Mesenteric fat pad (tissue), 1 donor: ENCODE results near the gene MCM9. TPM values are rescaled to one million over a fixed set of nuclear protein-coding genes. Genes with fewer than 3 reads are reported as not detected.

ENCODE experiments used
- DNase-seq: peaks from one replicate; pipeline ENCODE4 v3.0.0-alpha.2; 2020; ENCODE audit warnings: low spot score
- total RNA-seq: library from RNA; stranded (reverse); fragmentation: NEBNext Ultra II Directional; extraction: Animal tissue kit (Norgen Biotek cat#: 25700); gene quantifications from one replicate; pipeline ENCODE4 v1.2.1, GENCODE V29; 2021
- donor health status: DM: yes; HTN: yes; CAD: no.

The MCM9 gene
- total RNA-seq, 1 donor from 2014 or later: 9.4 TPM

DNA sequence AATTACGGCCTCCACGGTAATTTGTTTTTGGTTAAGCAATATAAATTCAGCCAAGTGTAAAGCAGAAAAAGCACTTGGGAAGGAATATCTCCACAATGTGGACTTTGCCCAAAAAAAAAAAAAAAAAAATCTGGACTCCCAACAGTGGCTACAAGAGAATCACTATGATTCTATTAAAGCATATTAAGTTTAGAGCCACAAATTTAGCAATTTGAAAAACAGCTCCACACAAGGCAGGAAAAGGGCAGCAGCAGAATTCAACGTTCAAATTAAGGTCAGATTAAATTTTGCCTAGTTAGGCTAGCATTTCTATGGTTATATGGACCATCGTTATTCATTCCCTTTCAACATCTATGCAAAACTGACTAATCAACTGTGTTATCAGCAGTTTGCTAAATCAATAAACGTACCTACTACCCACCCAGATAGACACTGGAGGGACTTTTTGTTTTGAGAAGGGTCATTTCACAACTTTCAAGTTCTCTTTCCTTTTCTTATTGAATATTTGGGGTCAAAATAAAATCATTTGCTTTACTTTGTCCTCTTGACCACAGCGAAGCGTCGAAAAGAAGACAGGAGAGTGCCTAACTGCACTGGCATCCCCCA is 1.0 kb downstream of the MCM9 start:
- no peak for DNase-seq

DNA sequence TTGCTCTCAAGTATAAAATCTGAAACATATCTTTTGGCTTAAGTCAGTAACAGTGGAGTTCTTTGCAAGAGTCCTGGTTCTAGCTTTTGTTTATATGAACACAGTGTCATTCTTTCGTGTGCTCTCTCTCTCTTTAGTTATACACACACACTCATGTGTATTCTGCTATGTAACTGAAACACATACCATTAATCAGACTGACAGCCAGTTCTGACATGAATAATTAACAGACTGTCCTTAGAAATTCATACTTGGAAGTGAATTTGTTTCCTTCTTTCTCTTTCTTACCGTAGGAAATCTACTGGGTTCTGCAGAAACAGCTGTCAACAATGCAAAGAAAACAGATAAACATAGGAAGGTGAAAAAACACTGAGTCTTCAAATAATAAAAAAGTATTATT is 2.5 kb downstream of the MCM9 start:
- no peak for DNase-seq

DNA sequence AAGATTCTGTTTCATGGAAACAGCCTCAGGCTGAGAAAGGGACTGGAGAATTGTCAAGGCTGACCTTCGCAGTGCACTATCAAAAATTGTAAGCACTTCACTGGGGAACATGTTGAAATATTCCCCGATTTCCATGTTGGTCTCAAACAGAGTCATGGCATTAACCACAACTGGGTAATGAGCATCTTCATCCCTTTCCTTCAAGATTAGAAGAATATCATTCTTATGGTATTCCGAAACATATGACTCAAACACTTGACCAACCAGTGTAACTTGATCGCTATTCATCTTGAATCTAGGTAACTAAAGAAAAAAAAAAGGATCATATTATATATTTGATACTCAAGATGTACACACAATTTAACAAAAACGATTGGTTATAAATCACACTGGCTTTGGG is 3.5 kb downstream of the MCM9 start:
- DNase-seq: no peak

DNA sequence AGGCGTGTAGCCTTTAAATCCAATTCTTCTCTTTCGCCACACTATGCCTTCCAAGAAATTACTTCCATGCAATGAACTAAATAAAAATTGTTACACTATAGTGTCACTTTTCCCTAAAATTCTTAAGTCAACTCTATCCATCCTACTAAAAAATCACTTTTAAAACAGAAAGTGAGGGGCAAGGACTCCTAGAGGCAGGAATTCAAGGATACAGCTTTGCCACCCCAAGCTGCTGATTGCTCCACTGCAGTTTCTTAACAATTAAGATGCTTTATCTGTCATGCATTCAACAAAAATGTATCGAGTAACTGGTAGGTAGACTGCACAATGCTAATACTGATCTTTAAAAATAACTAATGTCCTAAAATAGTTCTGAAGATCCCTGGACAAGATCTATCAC is 4.3 kb downstream of the MCM9 start:
- no peak for DNase-seq

DNA sequence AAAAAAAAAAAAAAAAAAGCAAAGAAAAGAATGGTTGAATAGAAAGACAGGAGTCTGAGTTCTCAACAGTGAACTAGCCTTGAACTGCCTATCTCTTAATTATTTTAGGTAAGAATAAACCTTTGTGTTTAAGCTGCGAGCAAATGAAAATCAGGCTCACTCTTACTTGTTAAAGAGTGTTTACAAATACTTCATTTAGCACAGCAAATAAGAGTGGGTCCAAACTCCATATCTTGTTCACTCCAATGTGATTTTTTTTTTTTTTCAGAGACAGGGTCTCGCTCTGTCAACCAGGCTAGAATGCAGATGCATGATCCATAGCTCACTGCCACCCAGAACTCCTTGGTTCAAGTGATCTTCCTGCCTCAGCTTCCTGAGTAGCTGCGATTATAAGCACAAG is 11.9 kb downstream of the MCM9 start:
- DNase-seq: no peak

DNA sequence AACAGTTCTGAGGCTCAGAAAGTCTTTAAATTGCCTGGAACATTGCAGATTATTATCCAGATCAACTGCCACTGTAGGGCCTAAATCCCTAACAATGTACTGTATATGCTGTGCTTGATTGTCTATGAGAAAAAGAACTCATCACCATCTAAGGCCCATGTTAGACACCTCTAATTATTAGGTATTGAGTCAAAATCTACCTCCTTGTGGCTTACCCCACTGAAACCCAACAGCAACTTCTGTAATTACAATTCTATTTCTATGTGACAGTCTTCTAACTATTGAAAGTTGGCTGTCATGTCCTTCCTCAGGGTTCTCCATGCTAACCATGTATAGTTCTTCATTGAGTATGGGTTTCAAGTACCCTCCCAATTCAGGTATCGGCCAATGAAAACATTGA is 13.9 kb downstream of the MCM9 start:
- no peak for DNase-seq

DNA sequence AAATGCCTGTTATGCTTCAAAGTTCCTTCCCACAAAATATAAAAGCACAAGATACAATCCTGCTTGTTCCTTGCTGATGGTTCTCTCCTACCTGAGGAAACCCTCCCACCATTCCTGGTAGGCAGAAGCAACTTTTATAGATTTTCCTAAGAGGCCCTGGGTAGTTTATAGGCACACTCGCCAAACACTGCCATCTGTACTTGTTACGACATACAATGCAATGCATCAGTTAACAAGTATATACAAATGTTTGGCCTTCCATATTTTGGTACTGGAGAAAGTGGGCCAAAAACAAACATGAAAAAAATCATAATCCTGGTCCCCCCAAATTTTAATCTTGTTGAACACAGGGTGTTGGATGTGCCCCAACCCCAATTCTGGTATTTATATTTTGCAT is 16.6 kb downstream of the MCM9 start:
- DNase-seq: no peak

DNA sequence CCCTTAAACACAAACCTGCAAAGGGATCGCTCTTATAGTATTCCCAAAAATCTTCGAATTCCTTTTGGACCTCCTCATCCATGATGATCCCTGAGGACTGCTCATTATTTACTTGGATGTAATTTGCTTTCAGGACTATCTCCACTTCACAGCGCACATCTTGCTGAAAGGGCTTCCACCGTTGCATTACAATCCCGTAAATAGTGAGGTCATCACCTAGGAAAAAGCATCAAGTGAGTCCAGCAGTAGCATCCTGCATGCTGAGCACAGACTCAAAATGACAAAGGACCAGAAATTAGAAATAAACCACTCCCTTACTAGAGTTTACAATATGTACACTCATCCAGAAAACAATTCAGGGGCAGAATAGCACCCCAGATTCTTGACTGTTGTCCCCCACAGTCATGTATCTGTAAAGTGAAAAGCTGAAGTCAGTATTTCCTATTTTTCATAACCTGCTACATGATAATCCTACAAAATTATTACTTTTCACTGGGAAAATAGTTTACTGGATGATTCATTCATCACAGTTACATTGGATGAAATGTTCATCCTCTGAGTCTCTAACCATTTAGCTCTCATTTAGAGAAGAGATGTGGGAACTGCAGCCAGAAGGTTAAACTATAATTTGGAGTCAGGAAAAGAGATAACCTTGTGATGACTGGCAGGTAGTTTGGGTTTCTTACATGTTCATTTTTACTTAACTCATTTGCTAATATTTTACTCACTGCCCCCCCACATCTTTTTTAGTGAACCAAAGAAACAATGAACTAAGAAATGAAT is 17.2 kb downstream of the MCM9 start:
- DNase-seq: no peak

DNA sequence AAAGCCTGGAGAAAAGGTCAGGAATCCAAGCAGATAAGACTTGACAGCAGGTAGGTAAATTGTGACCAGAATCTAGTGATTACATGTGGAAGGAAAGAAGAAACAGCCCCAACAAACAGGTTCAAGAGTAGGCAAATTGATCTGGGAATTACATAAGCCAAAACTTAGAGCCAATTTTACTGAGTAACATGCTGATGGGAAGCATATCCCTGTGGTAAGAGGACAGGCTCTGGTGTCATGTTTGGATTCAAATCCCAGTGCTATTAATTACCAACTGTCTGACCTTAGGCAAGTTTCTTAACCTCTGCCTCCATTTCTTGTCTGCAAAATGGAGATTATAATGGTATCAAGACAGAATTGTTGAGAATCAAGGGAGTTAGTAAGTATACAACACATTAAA is 20.4 kb downstream of the MCM9 start:
- DNase-seq: no peak

DNA sequence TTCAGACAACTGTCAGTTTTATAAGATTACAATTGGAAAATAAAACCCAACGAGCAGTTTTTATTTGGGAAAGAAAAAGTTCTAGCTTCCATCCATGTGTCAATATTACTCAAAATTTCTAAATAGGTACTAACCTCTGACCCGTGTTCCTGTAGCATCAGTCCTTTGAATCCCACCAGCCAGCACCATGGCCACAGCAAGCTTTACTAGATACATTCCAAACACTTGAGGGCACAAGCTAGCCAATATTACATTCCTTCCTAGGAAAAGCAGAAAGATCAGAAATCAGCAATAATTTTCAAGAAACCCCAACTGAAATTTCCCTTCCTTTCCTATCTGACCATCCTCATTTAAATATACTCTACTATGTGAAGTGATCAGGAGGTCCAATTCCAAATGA is 21.8 kb downstream of the MCM9 start:
- no peak for DNase-seq

DNA sequence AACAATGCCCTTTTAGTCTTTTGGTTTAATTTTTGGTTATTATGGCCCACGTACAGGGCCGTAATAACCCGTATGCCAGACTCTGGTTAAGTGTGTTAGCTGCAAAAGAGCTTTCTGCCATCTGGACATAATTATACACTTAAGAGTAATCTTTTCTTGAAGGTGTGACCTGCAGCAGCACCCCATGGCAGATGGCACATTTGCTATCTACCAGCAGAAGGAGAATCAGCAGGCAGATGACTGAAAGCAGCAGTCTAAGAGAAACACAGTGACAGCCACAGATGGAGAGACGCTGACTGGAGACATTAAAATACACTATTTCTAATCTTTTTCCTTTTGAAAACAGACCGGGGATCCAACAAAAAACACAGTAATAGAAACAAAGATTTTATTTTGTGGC is 22.3 kb downstream of the MCM9 start:
- DNase-seq: no peak

DNA sequence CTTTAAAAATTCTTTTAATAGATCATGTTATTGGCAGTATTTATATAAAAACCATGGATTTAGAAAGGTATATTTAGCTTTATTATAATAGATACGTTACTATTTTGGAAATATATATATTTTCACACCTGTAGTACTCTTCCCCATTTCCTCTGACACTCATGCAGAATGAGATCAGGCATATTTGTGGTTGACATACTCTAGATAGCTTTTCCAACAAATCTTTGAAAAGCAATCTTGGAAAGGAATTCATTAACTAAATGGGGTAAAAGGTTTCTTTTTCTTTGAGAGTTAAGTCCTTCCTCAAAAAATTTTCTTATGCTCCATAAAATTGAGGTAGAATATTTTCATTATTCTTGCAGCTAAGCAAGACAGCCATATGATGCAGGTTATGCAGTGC is 26.5 kb downstream of the MCM9 start:
- DNase-seq: no peak

DNA sequence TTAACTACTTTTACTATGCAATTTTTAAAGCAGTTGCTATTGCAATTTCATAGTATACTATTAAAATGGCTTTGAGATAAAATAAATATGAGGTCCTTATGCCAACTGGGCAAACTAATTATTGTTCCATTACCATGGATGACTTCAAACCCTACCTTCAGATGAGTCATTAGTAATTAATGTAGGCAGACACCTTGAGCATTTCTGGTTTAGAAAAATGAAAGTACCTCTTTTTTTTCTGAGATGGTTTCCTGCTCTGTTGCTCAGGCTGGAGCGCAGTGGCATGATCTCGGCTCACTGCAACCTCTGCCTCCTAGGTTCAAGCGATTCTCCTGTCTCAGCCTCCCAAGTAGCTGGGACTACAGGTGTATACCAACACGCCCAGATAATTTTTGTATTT is 29.1 kb downstream of the MCM9 start:
- no peak for DNase-seq

DNA sequence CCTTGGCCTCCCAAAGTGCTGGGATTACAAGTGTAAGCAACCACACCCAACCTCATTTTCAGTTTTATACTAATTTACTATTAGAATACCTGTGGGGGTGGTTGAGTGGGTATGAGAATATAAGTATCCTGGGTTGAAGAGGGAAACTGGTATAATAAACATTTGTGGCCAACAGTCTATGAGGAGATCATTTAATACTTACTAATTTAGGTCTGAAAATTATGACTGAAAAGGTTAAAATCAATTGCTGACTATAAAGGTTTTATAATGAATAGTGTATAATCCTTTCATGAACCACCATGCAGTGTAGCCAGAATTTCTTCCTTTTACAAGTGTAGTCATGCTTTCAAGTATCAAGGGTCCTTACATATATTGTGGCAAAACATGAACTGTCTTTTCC is 29.9 kb downstream of the MCM9 start:
- no peak for DNase-seq

DNA sequence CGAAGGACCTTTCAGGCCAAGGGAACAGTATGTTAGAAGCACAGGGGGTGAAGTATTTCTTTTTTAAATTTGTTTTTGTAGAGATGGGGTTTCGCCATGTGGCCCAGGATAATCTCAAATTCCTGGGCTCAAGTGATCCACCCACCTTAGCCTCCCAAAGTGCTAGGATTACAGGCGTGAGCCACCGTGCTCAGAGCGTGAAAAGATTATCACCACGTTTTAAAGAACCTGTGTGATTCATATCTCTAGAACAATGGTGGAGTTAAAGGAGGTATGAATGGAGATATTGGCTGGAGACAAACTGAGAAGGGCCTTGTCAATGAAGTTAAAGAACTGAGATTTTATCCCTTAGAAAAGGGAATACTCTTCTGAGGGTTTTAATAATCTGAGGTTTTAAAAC is 31.3 kb downstream of the MCM9 start:
- DNase-seq: no peak

DNA sequence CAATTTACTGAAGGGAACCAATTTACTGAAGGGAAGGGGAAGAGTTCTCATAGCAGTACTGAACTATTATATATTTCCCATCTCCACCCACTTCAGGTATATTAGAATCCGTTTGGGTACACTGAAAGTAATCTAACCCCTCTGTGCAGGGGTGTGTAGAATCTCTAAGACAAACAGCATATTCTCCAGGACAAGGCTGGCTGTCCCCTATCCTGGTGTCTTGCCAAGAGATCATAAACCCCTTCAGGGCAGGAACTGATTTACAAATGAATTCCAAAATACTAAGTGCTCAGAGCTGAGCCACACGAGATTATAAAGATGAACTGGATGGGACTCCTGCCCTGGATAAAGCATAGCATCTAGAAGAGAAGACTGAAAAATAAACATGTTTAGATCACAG is 31.8 kb downstream of the MCM9 start:
- no peak for DNase-seq

DNA sequence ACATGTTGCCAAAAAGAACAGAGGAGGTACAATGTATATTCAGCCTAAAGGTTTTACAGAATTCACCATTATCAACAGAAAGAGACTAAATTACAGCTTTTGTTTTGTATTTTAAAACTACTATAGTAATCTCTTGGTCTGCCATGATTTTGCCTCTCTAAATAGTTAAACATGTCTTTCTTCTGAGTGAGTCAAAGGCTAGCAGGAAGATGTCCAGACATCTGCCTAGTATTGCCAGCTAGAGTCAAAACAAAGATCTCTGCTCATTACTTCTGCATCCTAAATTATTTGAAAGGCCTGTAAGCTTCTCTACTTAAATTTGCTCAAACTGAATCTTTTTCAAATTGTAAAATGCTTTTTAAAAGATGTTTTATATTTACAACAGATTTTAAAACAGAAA is 32.2 kb downstream of the MCM9 start:
- DNase-seq: no peak

DNA sequence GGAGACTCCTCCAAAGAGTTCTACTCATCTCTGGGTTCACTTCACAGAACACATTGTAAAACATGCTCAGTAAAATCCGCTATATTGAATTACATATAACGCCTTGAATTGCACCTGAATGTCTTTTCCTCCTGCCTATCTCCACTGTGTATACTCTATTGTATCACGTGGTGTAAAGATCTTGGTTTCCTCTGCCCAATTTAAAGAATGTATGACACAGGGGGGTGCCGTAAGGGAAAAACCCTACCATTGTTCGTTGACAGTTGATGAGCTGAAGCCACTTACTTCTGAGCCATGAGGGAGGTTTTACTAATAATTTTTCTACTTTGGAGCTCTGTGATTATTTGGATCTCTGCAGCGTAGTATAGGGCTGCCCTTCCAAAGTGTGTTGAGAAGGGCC is 35.0 kb downstream of the MCM9 start:
- DNase-seq: no peak

DNA sequence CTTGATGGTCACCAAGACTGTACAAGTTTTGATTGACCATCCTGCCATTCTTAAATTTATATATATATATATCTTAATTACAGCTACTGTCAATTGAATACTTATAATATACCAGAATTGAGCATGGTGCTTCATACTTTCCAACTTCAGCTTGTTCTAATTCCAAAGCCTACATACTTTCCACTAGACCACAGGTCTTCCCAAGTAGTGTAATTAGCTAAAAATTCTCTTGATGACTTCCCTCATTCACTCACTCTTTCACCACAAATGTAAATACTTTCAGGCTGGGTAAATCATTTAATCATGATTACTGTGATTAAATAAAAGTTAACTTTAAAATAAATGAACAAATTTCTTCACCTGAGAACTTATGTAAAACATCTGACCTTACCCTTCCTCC is 37.6 kb downstream of the MCM9 start:
- no peak for DNase-seq

DNA sequence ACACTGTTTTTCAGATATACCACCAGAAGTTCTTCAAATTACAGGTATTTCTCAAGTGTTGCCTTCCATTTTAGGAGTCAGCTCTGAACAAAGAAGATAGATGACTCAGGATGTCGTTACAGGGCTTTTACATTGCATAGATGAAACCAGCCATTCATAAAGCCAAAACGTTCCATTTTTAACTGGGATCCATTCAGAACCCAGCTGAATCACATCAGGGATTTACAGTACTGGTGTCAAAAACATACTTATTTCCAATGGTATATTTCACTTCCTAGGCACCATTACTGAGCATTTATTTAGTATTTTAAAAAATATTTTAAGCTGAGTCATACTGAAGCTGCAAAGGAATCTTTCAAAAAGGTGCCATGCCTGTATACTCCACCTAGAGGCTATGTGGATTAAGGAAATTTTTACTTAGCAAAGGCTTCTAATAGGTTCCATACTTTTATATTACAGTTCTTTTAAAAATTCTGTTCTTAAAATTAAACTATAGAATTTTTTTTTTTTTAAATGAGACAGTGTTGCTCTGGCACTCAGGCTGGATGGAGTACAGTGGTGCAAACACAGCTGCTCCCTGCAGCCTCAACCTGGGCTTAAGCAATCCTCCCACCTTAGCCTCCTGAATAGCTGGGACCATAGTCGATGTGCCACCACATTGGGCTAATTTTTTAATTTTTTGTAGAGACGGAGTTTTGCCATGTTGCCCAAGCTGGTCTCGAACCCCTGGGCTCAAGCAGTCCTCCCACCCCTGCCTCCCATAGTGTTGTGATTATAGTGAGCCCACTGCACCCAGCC is 38.4 kb downstream of the MCM9 start:
- DNase-seq: no peak

DNA sequence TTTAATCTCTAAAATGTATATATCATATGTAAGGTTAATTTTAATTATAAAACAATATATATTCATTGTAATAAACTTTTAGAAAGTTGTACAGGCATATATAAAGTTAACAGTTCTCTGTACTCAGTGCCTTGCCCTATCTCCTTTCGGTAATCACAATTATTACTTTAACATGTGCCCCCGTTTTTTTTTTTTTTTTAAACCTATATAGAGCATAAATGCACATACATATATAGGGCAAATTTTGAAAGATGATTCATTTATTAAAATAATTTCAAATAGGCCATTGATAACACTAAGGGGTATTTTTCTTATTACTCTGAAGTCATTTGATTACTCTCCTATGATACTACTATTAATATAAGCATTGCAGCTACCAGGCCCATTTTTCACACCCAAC is 39.1 kb downstream of the MCM9 start:
- no peak for DNase-seq

DNA sequence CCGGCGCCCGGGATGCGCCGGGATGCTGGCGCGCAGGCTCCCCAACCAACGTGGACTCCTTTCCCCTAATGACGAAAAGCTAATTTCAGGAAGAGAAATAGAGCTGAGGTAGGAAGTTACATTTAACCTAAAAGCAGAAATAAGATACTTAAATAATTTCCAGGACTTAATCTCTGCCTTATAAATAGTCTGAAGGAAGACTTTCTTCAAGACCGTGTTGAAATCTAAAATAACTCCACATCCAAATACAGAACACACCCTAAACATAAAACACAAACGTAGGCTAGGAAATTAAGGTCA is 39.7 kb downstream of the MCM9 start:
- no peak for DNase-seq
